ENCODE results near the gene LRRK2. TPM values are rescaled to one million over a fixed set of nuclear protein-coding genes. Genes with fewer than 3 reads are reported as not detected.
A peak's percentile ranks its signal among the peaks of the same experiment; 100 is the strongest.

Gene LRRK2
- polyA plus RNA-seq, 2 of the 4 experiments (the other 2 are of a cell fraction): 5.3 to 20.4 TPM

DNA sequence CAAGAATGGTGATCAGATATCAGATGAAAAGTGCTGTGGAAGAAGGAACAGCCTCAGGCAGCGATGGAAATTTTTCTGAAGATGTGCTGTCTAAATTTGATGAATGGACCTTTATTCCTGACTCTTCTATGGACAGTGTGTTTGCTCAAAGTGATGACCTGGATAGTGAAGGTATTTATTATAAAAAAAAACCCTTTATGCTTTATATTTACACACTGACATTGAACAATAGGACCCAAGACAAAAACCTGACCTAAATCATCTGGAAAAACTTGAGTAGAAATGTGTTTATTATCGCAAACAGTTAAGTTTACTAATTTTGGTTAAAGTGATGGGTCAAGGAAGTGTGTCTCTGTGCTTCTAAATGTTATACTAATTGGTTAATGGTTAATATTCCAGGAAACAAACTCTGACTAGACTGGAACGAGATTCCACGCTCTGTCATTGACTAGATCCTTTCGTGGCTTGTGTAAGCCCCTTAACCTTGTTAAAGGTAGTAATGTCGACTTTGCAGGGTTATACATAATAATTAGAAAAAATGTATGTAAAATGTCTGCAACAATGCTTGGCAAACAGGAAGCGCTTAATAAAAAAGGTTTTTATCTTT lies 62.7 kb downstream of the LRRK2 start:
- WGBS (ENCODE audit: missing lambda C conversion rate): 1% methylated on average over 7 of the region's 7 CpGs
- TF ChIP-seq ESRRA (IDR thresholded peaks at IDR 0.05; ENCODE audit: borderline replicate concordance, low read length) (no peak), HOXB13 (CRISPR knock-in tag; IDR thresholded peaks at IDR 0.05; ENCODE audit: low read depth) (no peak), RNF2 (IDR thresholded peaks at IDR 0.05; ENCODE audit: borderline replicate concordance, low read depth) (no peak), JUN (IDR thresholded peaks at IDR 0.05) (peak; percentile 46 to 82; a peak in 3 of 5 replicates), JUNB (IDR thresholded peaks at IDR 0.05) (peak; percentile 72), HEYL (CRISPR knock-in tag; IDR thresholded peaks at IDR 0.05) (no peak), CEBPB (IDR thresholded peaks at IDR 0.05) (peak in 1 of 2 experiments; percentile 24; a peak in 1 of 4 replicates), MAFK (IDR thresholded peaks at IDR 0.05; ENCODE audit: partially characterized antibody) (peak; percentile 75), CBX2 (IDR thresholded peaks at IDR 0.05; ENCODE audit: borderline replicate concordance, low read depth) (no peak), CHD4 (IDR thresholded peaks at IDR 0.05; ENCODE audit: borderline replicate concordance) (no peak), NFE2L2 (conservative IDR thresholded peaks at IDR 0.05; ENCODE audit: low read length) (no peak), FOSL2 (IDR thresholded peaks at IDR 0.05) (0 out of 2 replicates have a peak, but pooled peaks have one; percentile 10), FOSL2 (CRISPR knock-in tag; IDR thresholded peaks at IDR 0.05) (peak; percentile 45; the same call in 1 of the 2 replicates), EHMT2 (IDR thresholded peaks at IDR 0.05; ENCODE audit: low read depth) (no peak), EHF (CRISPR knock-in tag; IDR thresholded peaks at IDR 0.05) (no peak), HOXB5 (CRISPR knock-in tag; IDR thresholded peaks at IDR 0.05) (peak; percentile 98), NPAS2 (CRISPR knock-in tag; IDR thresholded peaks at IDR 0.05; ENCODE audit: borderline replicate concordance) (no peak), KDM1A (IDR thresholded peaks at IDR 0.05; ENCODE audit: low read depth) (no peak), KDM5A (IDR thresholded peaks at IDR 0.05) (no peak), EP300 (IDR thresholded peaks at IDR 0.05) (peak; percentile 34 to 63; a peak in 2 of 5 replicates), FOSB (CRISPR knock-in tag; IDR thresholded peaks at IDR 0.05) (no peak), NR3C1 (IDR thresholded peaks at IDR 0.05) (no peak), GATA3 (IDR thresholded peaks at IDR 0.05; ENCODE audit: borderline replicate concordance) (peak; percentile 94), MYC (IDR thresholded peaks at IDR 0.05; ENCODE audit: borderline replicate concordance, low read length) (no peak), RFX5 (IDR thresholded peaks at IDR 0.05) (no peak), POLR2A (IDR thresholded peaks at IDR 0.05; ENCODE audit: low read length) (no peak), RAD21 (conservative IDR thresholded peaks at IDR 0.05 in 1 of 2, IDR thresholded peaks at IDR 0.05 in 1 of 2) (peak in 1 of 2 experiments; percentile 37; a peak in 3 of 5 replicates), HOXA7 (CRISPR knock-in tag; IDR thresholded peaks at IDR 0.05) (no peak), ZSCAN20 (CRISPR knock-in tag; IDR thresholded peaks at IDR 0.05) (no peak), CBX8 (IDR thresholded peaks at IDR 0.05) (no peak), HDAC2 (IDR thresholded peaks at IDR 0.05) (no peak)
- TF ChIP-seq, protein P1, sequence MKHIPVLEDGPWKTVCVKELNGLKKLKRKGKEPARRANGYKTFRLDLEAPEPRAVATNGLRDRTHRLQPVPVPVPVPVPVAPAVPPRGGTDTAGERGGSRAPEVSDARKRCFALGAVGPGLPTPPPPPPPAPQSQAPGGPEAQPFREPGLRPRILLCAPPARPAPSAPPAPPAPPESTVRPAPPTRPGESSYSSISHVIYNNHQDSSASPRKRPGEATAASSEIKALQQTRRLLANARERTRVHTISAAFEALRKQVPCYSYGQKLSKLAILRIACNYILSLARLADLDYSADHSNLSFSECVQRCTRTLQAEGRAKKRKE (CRISPR knock-in tag; IDR thresholded peaks at IDR 0.05; ENCODE audit: low read depth): no peak
- TF ChIP-seq, protein P2, sequence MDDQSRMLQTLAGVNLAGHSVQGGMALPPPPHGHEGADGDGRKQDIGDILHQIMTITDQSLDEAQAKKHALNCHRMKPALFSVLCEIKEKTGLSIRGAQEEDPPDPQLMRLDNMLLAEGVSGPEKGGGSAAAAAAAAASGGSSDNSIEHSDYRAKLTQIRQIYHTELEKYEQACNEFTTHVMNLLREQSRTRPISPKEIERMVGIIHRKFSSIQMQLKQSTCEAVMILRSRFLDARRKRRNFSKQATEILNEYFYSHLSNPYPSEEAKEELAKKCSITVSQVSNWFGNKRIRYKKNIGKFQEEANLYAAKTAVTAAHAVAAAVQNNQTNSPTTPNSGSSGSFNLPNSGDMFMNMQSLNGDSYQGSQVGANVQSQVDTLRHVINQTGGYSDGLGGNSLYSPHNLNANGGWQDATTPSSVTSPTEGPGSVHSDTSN (IDR thresholded peaks at IDR 0.05): peak; percentile 75; the same call in 1 of the 2 replicates
- TF ChIP-seq, protein P3, sequence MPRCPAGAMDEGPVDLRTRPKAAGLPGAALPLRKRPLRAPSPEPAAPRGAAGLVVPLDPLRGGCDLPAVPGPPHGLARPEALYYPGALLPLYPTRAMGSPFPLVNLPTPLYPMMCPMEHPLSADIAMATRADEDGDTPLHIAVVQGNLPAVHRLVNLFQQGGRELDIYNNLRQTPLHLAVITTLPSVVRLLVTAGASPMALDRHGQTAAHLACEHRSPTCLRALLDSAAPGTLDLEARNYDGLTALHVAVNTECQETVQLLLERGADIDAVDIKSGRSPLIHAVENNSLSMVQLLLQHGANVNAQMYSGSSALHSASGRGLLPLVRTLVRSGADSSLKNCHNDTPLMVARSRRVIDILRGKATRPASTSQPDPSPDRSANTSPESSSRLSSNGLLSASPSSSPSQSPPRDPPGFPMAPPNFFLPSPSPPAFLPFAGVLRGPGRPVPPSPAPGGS (IDR thresholded peaks at IDR 0.05): 0 out of 3 replicates have a peak, but pooled peaks have one; percentile 60
- TF ChIP-seq, protein P4, sequence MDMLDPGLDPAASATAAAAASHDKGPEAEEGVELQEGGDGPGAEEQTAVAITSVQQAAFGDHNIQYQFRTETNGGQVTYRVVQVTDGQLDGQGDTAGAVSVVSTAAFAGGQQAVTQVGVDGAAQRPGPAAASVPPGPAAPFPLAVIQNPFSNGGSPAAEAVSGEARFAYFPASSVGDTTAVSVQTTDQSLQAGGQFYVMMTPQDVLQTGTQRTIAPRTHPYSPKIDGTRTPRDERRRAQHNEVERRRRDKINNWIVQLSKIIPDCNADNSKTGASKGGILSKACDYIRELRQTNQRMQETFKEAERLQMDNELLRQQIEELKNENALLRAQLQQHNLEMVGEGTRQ (IDR thresholded peaks at IDR 0.05): no peak
- TF ChIP-seq, protein P5, sequence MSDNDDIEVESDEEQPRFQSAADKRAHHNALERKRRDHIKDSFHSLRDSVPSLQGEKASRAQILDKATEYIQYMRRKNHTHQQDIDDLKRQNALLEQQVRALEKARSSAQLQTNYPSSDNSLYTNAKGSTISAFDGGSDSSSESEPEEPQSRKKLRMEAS (IDR thresholded peaks at IDR 0.05): peak; percentile 29; the same call in 1 of the 2 replicates
- TF ChIP-seq, protein P6, sequence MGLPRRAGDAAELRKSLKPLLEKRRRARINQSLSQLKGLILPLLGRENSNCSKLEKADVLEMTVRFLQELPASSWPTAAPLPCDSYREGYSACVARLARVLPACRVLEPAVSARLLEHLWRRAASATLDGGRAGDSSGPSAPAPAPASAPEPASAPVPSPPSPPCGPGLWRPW (IDR thresholded peaks at IDR 0.05): no peak
- TF ChIP-seq, protein P7, sequence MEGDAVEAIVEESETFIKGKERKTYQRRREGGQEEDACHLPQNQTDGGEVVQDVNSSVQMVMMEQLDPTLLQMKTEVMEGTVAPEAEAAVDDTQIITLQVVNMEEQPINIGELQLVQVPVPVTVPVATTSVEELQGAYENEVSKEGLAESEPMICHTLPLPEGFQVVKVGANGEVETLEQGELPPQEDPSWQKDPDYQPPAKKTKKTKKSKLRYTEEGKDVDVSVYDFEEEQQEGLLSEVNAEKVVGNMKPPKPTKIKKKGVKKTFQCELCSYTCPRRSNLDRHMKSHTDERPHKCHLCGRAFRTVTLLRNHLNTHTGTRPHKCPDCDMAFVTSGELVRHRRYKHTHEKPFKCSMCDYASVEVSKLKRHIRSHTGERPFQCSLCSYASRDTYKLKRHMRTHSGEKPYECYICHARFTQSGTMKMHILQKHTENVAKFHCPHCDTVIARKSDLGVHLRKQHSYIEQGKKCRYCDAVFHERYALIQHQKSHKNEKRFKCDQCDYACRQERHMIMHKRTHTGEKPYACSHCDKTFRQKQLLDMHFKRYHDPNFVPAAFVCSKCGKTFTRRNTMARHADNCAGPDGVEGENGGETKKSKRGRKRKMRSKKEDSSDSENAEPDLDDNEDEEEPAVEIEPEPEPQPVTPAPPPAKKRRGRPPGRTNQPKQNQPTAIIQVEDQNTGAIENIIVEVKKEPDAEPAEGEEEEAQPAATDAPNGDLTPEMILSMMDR (IDR thresholded peaks at IDR 0.05): no peak

More for the DNA sequence above, 62.7 kb downstream of the LRRK2 start:
- ATAC-seq (no peak; a peak in 2 of 6 replicates), FAIRE-seq (peak; percentile 97), DNase-seq (ENCODE audit: low read depth in 1 of 2, low spot score in 1 of 2) (peak; percentile 53 to 90)
- CTCF ChIA-PET: no interaction called here
- no peak overlapping the region for H3K4me2 ChIP-seq
- POLR2A ChIA-PET: interaction anchor here (0.6 kb wide), 1 partner anchor 29 kb away, joined by 3 read pairs; no protein-coding TSS in a partner anchor
- peaks cover 9% of the 10 kb centered on the region for H3K4me1 ChIP-seq
- peak overlapping the region; percentile 12; the same call in 1 of the 3 replicates for H3K4me3 ChIP-seq
- H3K9me3 ChIP-seq: peaks cover 14% of the 10 kb centered on the region; the same call in 1 of the 3 replicates
- no peak overlapping the region; a peak in 1 of 6 replicates for H3K27ac ChIP-seq

Measured in A549 (cell line).